GM23248 (cell line): Measurements from ENCODE around the gene SDK2. TPM values are rescaled to one million over a fixed set of nuclear protein-coding genes. Genes with fewer than 3 reads are reported as not detected.

Source experiments
- DNase-seq: peaks from one replicate; pipeline ENCODE4 v3.0.0-alpha.2; 2015
- H2AFZ ChIP-seq: fragments of 200-600 bp; sonication (generic); 2 replicates; pipeline ENCODE4 v1.6.1; 2016; ENCODE audit warnings: antibody characterized with exemption
- H3F3A ChIP-seq: fragments of 200-600 bp; sonication (generic); 2 replicates; pipeline ENCODE4 v1.6.1; 2016; ENCODE audit warnings: mild to moderate bottlenecking, antibody characterized with exemption, mixed run types; ENCODE audit not compliant: insufficient read depth
- H3K27ac ChIP-seq: fragments of 200-600 bp; sonication (generic); 2 replicates; pipeline ENCODE4 v1.5.1; 2016; ENCODE audit warnings: mild to moderate bottlenecking
- H3K27me3 ChIP-seq: fragments of 200-600 bp; sonication (generic); replicated peaks from 2 replicates; pipeline ENCODE4 v1.6.1; 2016; ENCODE audit warnings: mild to moderate bottlenecking; ENCODE audit not compliant: insufficient read depth
- H3K36me3 ChIP-seq: fragments of 200-600 bp; sonication (generic); 2 replicates; pipeline ENCODE4 v1.6.1; 2016; ENCODE audit warnings: low read depth, mild to moderate bottlenecking
- H3K4me1 ChIP-seq: fragments of 200-600 bp; sonication (generic); 2 replicates; pipeline ENCODE4 v1.6.1; 2016; ENCODE audit warnings: mild to moderate bottlenecking; ENCODE audit not compliant: insufficient read depth
- H3K4me2 ChIP-seq: fragments of 200-600 bp; sonication (generic); one replicate; pipeline ENCODE4 v1.6.1; 2016; ENCODE audit warnings: mild to moderate bottlenecking; ENCODE audit not compliant: unreplicated experiment
- H3K4me3 ChIP-seq: fragments of 200-600 bp; sonication (generic); 2 replicates; pipeline ENCODE4 v1.5.1; 2016; ENCODE audit warnings: mild to moderate bottlenecking
- H3K79me2 ChIP-seq: fragments of 200-600 bp; sonication (generic); 2 replicates; pipeline ENCODE4 v1.6.1; 2016; ENCODE audit warnings: mild to moderate bottlenecking; ENCODE audit not compliant: insufficient read depth
- H3K9ac ChIP-seq: fragments of 200-600 bp; sonication (generic); 2 replicates; pipeline ENCODE4 v1.6.1; 2016; ENCODE audit warnings: mild to moderate bottlenecking
- H3K9me2 ChIP-seq: fragments of 200-600 bp; sonication (generic); 2 replicates; pipeline ENCODE4 v1.6.1; 2016; ENCODE audit warnings: mixed run types, mild to moderate bottlenecking, moderate library complexity; ENCODE audit not compliant: insufficient read depth
- H3K9me3 ChIP-seq: fragments of 200-600 bp; sonication (generic); one replicate; pipeline ENCODE4 v1.6.1; 2017; ENCODE audit warnings: low read depth
- H4K20me1 ChIP-seq: fragments of 200-600 bp; sonication (generic); 2 replicates; pipeline ENCODE4 v1.6.0; 2016; ENCODE audit not compliant: insufficient read depth
- EZH2 ChIP-seq: fragments of 200-600 bp; sonication (generic); IDR thresholded peaks from 2 replicates; pipeline ENCODE4 v1.6.1; 2018; ENCODE audit warnings: antibody characterized with exemption, mild to moderate bottlenecking; ENCODE audit not compliant: insufficient read depth, poor library complexity, severe bottlenecking
- EZH2phosphoT487 ChIP-seq: fragments of 200-600 bp; sonication (generic); IDR thresholded peaks from 2 replicates; pipeline ENCODE4 v1.6.1; 2018; ENCODE audit warnings: antibody characterized with exemption, moderate library complexity, mild to moderate bottlenecking, low read depth; ENCODE audit not compliant: insufficient read depth
- WGBS, 2 experiments: methylation state at CpG; one replicate each; pipeline ENCODE4 v1.1.6; 2015 to 2017; ENCODE audit warnings: low lambda C conversion rate in 2 of 2, low coverage in 1 of 2; ENCODE audit errors: missing lambda C conversion rate in 2 of 2; 5-methylcytosine and 5-hydroxymethylcytosine counted together
- in situ Hi-C: fragments of 300-500 bp; cut with MboI; formaldehyde crosslinking; loops from 2 replicates; pipeline ENCODE4 v1.15.0; 2020
- polyA plus RNA-seq: library from polyadenylated mRNA; unstranded; fragments of >200 nt; fragmentation: Nextera tagmentation; extraction: Ambion mirVana; gene quantifications from 2 replicates; pipeline ENCODE4 v1.2.1, GENCODE V29; 2016
- total RNA-seq: library from RNA; depleted of rRNA; stranded (reverse); fragments of >200 nt; shearing (Covaris generic); gene quantifications from 2 replicates; pipeline ENCODE4 v1.2.3, GENCODE V29; 2014

The SDK2 gene
- total and polyA plus RNA-seq, 2 experiments from 2014 or later, result under 0.01 to 0.03 TPM

- no peak overlapping the region for H3K9ac ChIP-seq
- 18 to 19% methylated on average over 21 to 22 of the region's 22 CpGs for WGBS, 2 experiments
- TF ChIP-seq EZH2, result no peak
- TF ChIP-seq EZH2phosphoT487, result no peak
- in situ Hi-C loops, result no loop called here
- no peaks in the 10 kb centered on the region for H3K4me1 ChIP-seq
- peaks cover 9% of the 10 kb centered on the region for H3K27me3 ChIP-seq
- DNase-seq, result no peak
- no peak overlapping the region for H3K4me2 ChIP-seq
- no peaks in the 10 kb centered on the region for H3K79me2 ChIP-seq
- H3K9me3 ChIP-seq, result no peaks in the 10 kb centered on the region
- H2AFZ ChIP-seq, result no peak overlapping the region
- no peak overlapping the region for H3K4me3 ChIP-seq
- no peaks in the 10 kb centered on the region for H3F3A ChIP-seq
- no peak overlapping the region for H3K27ac ChIP-seq
- no peaks in the 10 kb centered on the region for H3K36me3 ChIP-seq
- H3K9me2 ChIP-seq, result no peaks in the 10 kb centered on the region
- no peaks in the 10 kb centered on the region for H4K20me1 ChIP-seq
Observed at GRCh38 chr17:73492821-73493814, 151.1 kb downstream of the SDK2 start.

GRCh38 chr17:73492125-73492820 lies 152.0 kb downstream of the SDK2 start:
- Histone ChIP-seq H3K9me3 (no peaks in the 10 kb centered on the region), H3F3A (no peaks in the 10 kb centered on the region), H3K36me3 (no peaks in the 10 kb centered on the region), H3K27me3 (peaks cover 9% of the 10 kb centered on the region), H3K9ac (no peak overlapping the region), H3K9me2 (no peaks in the 10 kb centered on the region), H3K27ac (no peak overlapping the region), H2AFZ (no peak overlapping the region), H3K79me2 (no peaks in the 10 kb centered on the region), H4K20me1 (no peaks in the 10 kb centered on the region), H3K4me1 (no peaks in the 10 kb centered on the region), H3K4me2 (no peak overlapping the region), H3K4me3 (no peak overlapping the region)
- WGBS, 2 experiments, result 40 to 49% methylated on average over 12 of the region's 12 CpGs
- in situ Hi-C loops, result no loop called here
- DNase-seq, result no peak
- no peak for TF ChIP-seq EZH2phosphoT487

DNA sequence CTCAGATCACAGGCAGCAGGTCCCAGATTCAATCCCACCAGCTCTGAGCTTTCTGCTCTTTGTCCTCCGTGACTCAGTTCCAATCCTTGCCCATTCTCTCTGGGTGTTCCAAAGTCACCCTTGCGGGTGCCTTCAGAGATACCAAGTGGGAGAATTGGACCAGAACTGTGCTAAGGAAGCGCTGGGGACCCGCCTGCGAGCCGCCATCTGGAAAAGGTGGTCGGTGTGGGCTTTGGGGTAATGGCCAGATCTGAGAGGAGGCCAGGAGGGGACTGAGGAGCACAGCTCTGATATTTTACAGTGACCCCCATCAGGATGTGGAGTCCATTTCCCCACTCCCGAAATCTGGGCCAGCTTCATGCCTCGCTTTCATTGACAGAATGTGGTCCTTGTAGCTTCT lies 152.6 kb downstream of the SDK2 start:
- DNase-seq, result no peak
- no peaks in the 10 kb centered on the region for H3F3A ChIP-seq
- WGBS, 2 experiments, result 62 to 68% methylated on average over 9 of the region's 9 CpGs
- H3K4me1 ChIP-seq, result no peaks in the 10 kb centered on the region
- no peaks in the 10 kb centered on the region for H3K9me3 ChIP-seq
- H4K20me1 ChIP-seq, result no peaks in the 10 kb centered on the region
- no peak overlapping the region for H3K27ac ChIP-seq
- H3K36me3 ChIP-seq, result no peaks in the 10 kb centered on the region
- H3K4me2 ChIP-seq, result no peak overlapping the region
- TF ChIP-seq EZH2 (no peak), EZH2phosphoT487 (no peak)
- peaks cover 9% of the 10 kb centered on the region for H3K27me3 ChIP-seq
- in situ Hi-C loops, result no loop called here
- H2AFZ ChIP-seq, result no peak overlapping the region
- H3K4me3 ChIP-seq, result no peak overlapping the region
- H3K9ac ChIP-seq, result no peak overlapping the region
- no peaks in the 10 kb centered on the region for H3K79me2 ChIP-seq
- no peaks in the 10 kb centered on the region for H3K9me2 ChIP-seq

GRCh38 chr17:73490851-73491250 lies 153.4 kb downstream of the SDK2 start:
- peaks cover 9% of the 10 kb centered on the region for H3K27me3 ChIP-seq
- 73 to 76% methylated on average over 3 of the region's 3 CpGs for WGBS, 2 experiments
- H3F3A ChIP-seq, result no peaks in the 10 kb centered on the region
- H3K4me3 ChIP-seq, result no peak overlapping the region
- no peaks in the 10 kb centered on the region for H4K20me1 ChIP-seq
- H3K9me2 ChIP-seq, result no peaks in the 10 kb centered on the region
- in situ Hi-C loops, result no loop called here
- DNase-seq, result no peak
- no peak overlapping the region for H2AFZ ChIP-seq
- H3K9ac ChIP-seq, result no peak overlapping the region
- H3K36me3 ChIP-seq, result no peaks in the 10 kb centered on the region
- H3K4me1 ChIP-seq, result no peaks in the 10 kb centered on the region
- H3K79me2 ChIP-seq, result no peaks in the 10 kb centered on the region
- TF ChIP-seq EZH2phosphoT487 (no peak), EZH2 (no peak)
- no peak overlapping the region for H3K27ac ChIP-seq
- H3K4me2 ChIP-seq, result no peak overlapping the region
- H3K9me3 ChIP-seq, result no peaks in the 10 kb centered on the region
